Raji (cell line): Measurements from ENCODE around the gene TTC27.

Experiments
- POLR2A ChIP-seq: IDR thresholded peaks from 2 replicates; pipeline ENCODE4 v1.6.1; 2011; ENCODE audit warnings: low read depth, low read length, control low read depth; ENCODE audit not compliant: insufficient read depth

Gene TTC27

GRCh38 chr2:32756074-32756727 lies 128.4 kb downstream of the TTC27 start:
- no peak for TF ChIP-seq POLR2A

GRCh38 chr2:32758232-32758631 lies 130.4 kb downstream of the TTC27 start:
- no peak for TF ChIP-seq POLR2A

- no peak for TF ChIP-seq POLR2A
These were observed 132.8 kb downstream of the TTC27 start for GRCh38 chr2:32760628-32761027.

DNA sequence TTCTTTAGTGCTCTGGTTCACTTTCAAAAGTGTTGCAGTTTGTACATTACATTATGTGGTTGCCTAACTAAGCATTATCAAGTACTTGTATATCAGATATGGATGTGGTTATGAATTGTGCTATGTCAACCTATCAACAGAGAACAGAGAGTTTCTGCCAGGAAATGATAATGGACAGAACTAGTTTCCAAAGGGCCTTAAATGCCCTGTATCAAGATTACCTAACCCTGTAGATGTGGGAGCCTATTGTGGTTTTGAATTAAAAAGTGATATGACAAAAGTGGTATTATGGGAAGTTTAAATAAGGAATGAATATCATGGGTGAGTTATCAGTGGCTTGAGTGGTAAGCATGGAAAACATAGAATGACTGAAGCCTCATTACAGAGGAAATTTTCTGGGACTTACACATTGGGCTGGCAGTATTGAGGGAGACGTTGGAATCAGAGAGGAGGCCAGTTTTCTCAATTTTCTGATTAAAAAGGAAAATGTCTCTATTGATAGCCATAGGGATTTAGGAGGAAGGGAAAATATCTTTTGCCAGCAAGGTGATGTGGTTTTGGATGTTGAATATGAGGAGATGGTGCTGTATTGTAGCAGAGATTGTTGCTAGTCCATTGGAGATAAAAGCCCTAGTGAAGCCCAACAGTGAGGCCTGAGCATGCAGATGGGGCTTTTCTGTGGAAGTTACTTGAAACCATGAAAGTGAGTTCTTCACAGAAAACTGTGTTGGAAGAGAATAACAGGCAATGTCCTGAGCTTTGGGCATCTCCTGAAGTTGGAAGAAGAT lies 140.7 kb downstream of the TTC27 start:
- TF ChIP-seq POLR2A, result no peak

GRCh38 chr2:32770360-32770759 lies 142.5 kb downstream of the TTC27 start:
- no peak for TF ChIP-seq POLR2A

- no peak for TF ChIP-seq POLR2A
These were observed 145.0 kb downstream of the TTC27 start for GRCh38 chr2:32772638-32773447.

DNA sequence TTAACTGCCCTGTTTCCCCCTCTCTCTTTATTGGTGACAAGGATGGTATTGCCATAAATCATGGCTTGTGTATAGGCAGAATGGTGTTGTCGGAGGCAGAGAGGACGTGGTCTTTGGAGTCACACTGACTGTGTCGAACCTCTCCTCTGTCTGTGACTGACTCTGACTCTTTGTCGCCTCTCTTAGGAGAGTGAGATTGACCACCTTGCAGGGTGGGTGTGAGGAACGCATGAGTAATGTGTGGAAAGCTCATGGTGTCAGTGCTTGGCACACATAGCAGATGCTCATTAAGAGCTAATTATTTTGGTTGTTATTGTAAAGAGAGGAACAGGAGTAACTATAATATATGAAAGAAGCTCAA lies 145.6 kb downstream of the TTC27 start:
- no peak for TF ChIP-seq POLR2A

GRCh38 chr2:32775954-32776353 lies 148.1 kb downstream of the TTC27 start:
- TF ChIP-seq POLR2A, result no peak

DNA sequence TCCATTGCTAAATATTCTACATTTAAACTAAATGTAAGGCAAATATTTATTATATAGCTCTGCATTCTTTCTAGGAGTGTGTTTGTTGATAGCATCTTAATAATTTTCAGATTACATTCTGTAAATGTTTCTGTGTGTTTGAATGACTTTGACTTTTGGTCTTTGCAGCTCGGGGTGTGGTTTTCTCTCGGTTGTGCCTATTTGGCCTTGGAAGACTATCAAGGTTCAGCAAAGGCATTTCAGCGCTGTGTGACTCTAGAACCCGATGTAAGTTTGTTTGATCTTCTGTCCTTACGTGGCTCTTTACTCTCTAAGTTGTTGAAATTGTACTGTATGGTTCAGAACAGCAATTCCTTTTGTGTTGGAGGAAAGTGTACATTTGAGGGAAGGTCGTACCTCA lies 149.9 kb downstream of the TTC27 start:
- no peak for TF ChIP-seq POLR2A

DNA sequence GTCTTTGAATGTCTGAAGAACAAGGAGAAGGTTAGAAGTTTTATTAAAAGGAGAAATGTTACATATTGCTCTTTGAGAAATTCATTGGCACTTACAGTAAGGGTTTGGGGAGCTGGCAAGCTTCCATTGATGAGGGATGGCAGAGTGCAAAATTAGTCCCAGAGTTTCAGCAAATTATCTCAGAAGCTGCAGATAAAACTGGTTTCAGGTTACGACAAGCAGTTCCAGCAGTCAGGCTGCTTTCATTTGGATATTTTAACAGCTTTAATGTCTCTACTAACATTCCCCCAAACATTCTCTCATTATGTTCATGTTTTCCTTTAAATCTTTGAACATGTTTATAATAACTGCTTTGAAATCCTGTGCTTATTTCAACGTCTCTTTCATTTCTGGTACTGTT lies 153.1 kb downstream of the TTC27 start:
- TF ChIP-seq POLR2A, result no peak

GRCh38 chr2:32783469-32783868 lies 155.6 kb downstream of the TTC27 start:
- TF ChIP-seq POLR2A, result no peak

DNA sequence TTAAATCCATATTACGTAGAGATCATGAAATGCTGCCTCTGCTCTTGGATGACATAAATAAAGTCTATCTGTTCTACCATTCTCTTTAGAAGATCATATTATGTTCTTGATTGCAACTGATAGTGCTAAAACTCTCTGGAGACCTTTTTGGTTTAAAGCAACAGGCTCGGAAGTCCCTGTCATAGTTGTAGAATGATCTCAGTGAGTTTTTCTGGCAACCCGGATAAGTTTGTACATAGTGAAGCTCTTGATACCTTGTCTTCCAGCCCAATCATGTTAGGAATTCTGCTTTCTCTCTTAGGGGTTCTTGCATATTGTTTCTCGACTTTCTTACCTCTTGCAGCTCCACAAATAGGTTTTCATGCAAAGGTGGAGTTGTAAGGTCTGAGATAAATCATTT lies 156.1 kb downstream of the TTC27 start:
- no peak for TF ChIP-seq POLR2A

- no peak for TF ChIP-seq POLR2A
These were observed 159.4 kb downstream of the TTC27 start for GRCh38 chr2:32787207-32787606.

DNA sequence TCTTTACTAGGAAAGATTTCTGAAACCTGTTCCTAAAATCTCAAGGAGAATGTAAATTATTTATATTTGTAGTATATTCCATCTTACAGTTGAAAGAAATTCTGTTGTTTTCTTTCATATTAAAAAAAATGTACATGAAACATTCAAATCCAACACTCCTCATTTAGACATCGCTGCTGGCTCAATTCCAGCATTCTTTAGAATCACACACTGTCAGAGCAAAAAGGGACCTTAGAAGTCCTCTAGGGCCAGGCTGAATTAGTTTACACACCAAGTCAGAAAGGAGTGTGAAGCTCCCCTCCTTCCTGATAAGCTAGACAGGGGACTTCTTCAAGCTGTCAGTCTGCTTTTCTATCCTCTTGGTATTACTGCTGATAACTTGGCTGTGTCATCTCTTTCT lies 160.3 kb downstream of the TTC27 start:
- TF ChIP-seq POLR2A, result no peak

GRCh38 chr2:32792416-32792815 lies 164.6 kb downstream of the TTC27 start:
- TF ChIP-seq POLR2A, result no peak

DNA sequence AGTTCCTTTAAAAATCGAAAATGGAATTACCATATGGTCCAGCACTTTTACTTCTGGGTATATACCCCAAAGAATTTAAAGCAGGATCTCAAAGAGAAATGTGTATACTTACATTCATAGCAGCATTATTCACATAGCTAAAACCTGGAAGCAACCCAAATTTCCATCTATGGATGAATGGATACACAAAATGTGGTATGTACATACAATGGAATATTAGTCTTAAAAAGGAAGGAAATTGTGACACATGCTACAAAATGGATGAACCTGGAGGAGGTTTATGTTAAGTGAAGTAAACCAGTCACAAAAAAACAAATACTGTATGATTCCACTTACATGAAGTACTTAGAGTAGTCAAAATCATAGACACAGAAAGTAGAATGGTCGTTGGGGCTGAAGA lies 171.0 kb downstream of the TTC27 start:
- TF ChIP-seq POLR2A, result no peak

- no peak for TF ChIP-seq POLR2A
These were observed 173.9 kb downstream of the TTC27 start for GRCh38 chr2:32801741-32802140.

- TF ChIP-seq POLR2A, result no peak
These were observed 175.0 kb downstream of the TTC27 start for GRCh38 chr2:32802877-32803276.
